Measurements from ENCODE around the gene SWI5.

DNA sequence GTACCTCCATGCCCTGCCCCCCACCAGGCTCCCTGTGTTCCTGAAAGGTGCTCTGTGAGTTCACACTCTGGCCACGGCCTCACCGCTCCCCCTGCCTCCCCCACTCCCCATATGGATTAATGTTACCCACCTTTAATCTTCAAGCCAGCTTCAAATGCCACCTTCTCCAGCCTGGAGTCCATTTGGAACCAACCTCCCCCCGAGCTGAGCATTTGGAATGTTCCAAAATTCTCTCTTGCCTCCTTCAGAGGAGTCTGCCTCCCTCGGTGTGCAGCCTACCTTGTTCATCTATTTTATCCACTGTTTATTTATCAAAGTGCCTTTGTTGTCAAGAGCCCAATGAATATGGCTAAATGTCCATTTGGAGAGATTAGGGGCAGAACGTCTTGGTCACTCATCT, 4.6 kb upstream of the SWI5 start:
- TF ChIP-seq, protein P1, sequence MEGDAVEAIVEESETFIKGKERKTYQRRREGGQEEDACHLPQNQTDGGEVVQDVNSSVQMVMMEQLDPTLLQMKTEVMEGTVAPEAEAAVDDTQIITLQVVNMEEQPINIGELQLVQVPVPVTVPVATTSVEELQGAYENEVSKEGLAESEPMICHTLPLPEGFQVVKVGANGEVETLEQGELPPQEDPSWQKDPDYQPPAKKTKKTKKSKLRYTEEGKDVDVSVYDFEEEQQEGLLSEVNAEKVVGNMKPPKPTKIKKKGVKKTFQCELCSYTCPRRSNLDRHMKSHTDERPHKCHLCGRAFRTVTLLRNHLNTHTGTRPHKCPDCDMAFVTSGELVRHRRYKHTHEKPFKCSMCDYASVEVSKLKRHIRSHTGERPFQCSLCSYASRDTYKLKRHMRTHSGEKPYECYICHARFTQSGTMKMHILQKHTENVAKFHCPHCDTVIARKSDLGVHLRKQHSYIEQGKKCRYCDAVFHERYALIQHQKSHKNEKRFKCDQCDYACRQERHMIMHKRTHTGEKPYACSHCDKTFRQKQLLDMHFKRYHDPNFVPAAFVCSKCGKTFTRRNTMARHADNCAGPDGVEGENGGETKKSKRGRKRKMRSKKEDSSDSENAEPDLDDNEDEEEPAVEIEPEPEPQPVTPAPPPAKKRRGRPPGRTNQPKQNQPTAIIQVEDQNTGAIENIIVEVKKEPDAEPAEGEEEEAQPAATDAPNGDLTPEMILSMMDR (IDR thresholded peaks at IDR 0.05; ENCODE audit: insufficient read depth, low read depth, low read length): no peak
- TF ChIP-seq EZH2 (IDR thresholded peaks at IDR 0.05; ENCODE audit: insufficient read depth, low read length): no peak

Data from astrocyte (in vitro differentiated cells and primary cell).